Astrocyte (in vitro differentiated cells and primary cell): Measurements from ENCODE around the gene THRAP3.

Experiments
- CTCF ChIP-seq: IDR thresholded peaks from 2 replicates; pipeline ENCODE4 v1.5.1; 2011; ENCODE audit warnings: low read depth, mild to moderate bottlenecking, inconsistent platforms, low read length, moderate library complexity; ENCODE audit not compliant: insufficient read depth
- EZH2 ChIP-seq: IDR thresholded peaks from 2 replicates; pipeline ENCODE4 v1.6.1; 2012; ENCODE audit warnings: mild to moderate bottlenecking, low read length, inconsistent platforms; ENCODE audit not compliant: insufficient read depth

- TF ChIP-seq CTCF: no peak
- no peak for TF ChIP-seq EZH2
These were observed 79.6 kb downstream of the THRAP3 start for GRCh38 chr1:36303650-36304360.
